ENCODE results near the gene NUBP2. TPM values are rescaled to one million over a fixed set of nuclear protein-coding genes. Genes with fewer than 3 reads are reported as not detected.

Gene NUBP2
- polyA plus RNA-seq, 1 of the 3 experiments (the other 2 are of a cell fraction) = 73.2 TPM

GRCh38 chr16:1818204-1818872 is 35.6 kb downstream of the NUBP2 start:
- TF ChIP-seq NFIC (IDR thresholded peaks at IDR 0.05; ENCODE audit: borderline replicate concordance) (no peak), TAF1 (IDR thresholded peaks at IDR 0.05; ENCODE audit: borderline replicate concordance, low read depth, low read length) (no peak)

DNA sequence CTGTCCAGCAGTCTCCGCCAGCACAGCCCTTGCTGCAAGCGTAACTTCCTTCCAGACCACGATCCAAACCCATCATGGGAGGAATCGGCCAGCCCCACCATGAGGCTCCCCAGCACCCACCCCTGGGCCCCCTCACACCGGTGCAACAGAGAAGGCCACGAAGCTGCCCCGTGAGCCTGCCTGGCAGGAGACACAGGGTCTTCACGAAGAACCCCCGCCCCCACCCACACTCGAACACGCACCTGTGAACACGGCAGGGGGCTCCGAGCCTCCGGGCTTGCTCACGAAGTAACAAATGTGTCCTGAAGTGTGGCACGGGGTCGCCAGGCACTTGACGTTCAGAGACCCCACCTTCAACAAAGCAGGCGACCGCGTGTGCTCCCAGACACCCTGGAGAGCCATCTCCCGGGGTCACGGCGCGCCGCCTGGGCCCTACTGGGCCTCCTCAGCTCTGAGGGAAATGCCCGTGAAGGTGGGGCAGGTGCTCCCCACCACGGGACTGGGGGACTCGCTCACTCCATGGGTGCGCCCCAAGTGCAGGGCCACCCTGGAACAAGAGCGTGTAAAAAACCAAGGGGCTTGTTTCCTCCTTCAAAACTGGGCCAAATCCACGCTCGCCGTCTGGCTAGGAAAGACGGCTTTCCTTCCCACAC is 36.2 kb downstream of the NUBP2 start:
- 94% methylated on average over 22 of the region's 35 CpGs for WGBS (ENCODE audit: low lambda C conversion rate)
- Histone ChIP-seq H3K4me2 (no peak overlapping the region), H3K9ac (no peak overlapping the region), H3K79me2 (ENCODE audit: insufficient read depth) (peaks cover 10% of the 10 kb centered on the region; the same call in 1 of the 2 replicates), H3K27me3 (ENCODE audit: insufficient read depth) (no peaks in the 10 kb centered on the region), H3K9me3 (no peaks in the 10 kb centered on the region), H3K9me2 (no peaks in the 10 kb centered on the region), H4K20me1 (ENCODE audit: insufficient read depth) (no peaks in the 10 kb centered on the region), H3K36me3 (replicated peaks in 1 of 2; ENCODE audit: control insufficient read depth in 1 of 2, insufficient read depth in 2 of 2, low read length in 1 of 2) (peaks cover 0 to 15% of the 10 kb centered on the region in 2 experiments), H3K27ac (ENCODE audit: low read depth in 2 of 2, low read length in 1 of 2) (no peak overlapping the region), H3F3A (replicated peaks; ENCODE audit: insufficient read depth) (no peaks in the 10 kb centered on the region), H3K4me3 (ENCODE audit: low read depth in 2 of 2, low read length in 1 of 2) (no peak overlapping the region), H3K4me1 (ENCODE audit: control insufficient read depth in 1 of 2, insufficient read depth in 2 of 2, low read depth in 1 of 2, low read length in 1 of 2) (no peaks in the 10 kb centered on the region), H2AFZ (ENCODE audit: low read depth) (no peak overlapping the region)
- CTCF ChIA-PET = no interaction called here
- no peak for DNase-seq
- POLR2A ChIA-PET = no interaction called here
- no peak for TF ChIP-seq SMC3 (IDR thresholded peaks at IDR 0.05; ENCODE audit: low read depth, low read length)
- TF ChIP-seq, protein P1, sequence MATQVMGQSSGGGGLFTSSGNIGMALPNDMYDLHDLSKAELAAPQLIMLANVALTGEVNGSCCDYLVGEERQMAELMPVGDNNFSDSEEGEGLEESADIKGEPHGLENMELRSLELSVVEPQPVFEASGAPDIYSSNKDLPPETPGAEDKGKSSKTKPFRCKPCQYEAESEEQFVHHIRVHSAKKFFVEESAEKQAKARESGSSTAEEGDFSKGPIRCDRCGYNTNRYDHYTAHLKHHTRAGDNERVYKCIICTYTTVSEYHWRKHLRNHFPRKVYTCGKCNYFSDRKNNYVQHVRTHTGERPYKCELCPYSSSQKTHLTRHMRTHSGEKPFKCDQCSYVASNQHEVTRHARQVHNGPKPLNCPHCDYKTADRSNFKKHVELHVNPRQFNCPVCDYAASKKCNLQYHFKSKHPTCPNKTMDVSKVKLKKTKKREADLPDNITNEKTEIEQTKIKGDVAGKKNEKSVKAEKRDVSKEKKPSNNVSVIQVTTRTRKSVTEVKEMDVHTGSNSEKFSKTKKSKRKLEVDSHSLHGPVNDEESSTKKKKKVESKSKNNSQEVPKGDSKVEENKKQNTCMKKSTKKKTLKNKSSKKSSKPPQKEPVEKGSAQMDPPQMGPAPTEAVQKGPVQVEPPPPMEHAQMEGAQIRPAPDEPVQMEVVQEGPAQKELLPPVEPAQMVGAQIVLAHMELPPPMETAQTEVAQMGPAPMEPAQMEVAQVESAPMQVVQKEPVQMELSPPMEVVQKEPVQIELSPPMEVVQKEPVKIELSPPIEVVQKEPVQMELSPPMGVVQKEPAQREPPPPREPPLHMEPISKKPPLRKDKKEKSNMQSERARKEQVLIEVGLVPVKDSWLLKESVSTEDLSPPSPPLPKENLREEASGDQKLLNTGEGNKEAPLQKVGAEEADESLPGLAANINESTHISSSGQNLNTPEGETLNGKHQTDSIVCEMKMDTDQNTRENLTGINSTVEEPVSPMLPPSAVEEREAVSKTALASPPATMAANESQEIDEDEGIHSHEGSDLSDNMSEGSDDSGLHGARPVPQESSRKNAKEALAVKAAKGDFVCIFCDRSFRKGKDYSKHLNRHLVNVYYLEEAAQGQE (IDR thresholded peaks at IDR 0.05; ENCODE audit: low read depth, low read length) = no peak
- no peak for TF ChIP-seq JUND (IDR thresholded peaks at IDR 0.05)
- no peak for TF ChIP-seq EP300 (IDR thresholded peaks at IDR 0.05; ENCODE audit: borderline replicate concordance in 1 of 2, low read depth in 1 of 2, low read length in 1 of 2)
- no peak for TF ChIP-seq MEF2A (IDR thresholded peaks at IDR 0.05; ENCODE audit: borderline replicate concordance, low read depth)
- TF ChIP-seq ELF1 (IDR thresholded peaks at IDR 0.05) = no peak
- no peak for TF ChIP-seq RAD21 (IDR thresholded peaks at IDR 0.05; ENCODE audit: low read length)
- no peak for TF ChIP-seq YY1 (IDR thresholded peaks at IDR 0.05; ENCODE audit: low read depth)

More at GRCh38 chr16:1818204-1818872, 35.6 kb downstream of the NUBP2 start:
- H3K4me3 ChIP-seq (ENCODE audit: low read depth in 2 of 2, low read length in 1 of 2) = no peak overlapping the region
- H3K4me1 ChIP-seq (ENCODE audit: control insufficient read depth in 1 of 2, insufficient read depth in 2 of 2, low read depth in 1 of 2, low read length in 1 of 2) = no peaks in the 10 kb centered on the region
- DNase-seq = no peak
- H3K36me3 ChIP-seq (replicated peaks in 1 of 2; ENCODE audit: control insufficient read depth in 1 of 2, insufficient read depth in 2 of 2, low read length in 1 of 2) = peaks cover 0 to 18% of the 10 kb centered on the region in 2 experiments
- no peak overlapping the region for H3K27ac ChIP-seq (ENCODE audit: low read depth in 2 of 2, low read length in 1 of 2)
- no peaks in the 10 kb centered on the region for H4K20me1 ChIP-seq (ENCODE audit: insufficient read depth)
- POLR2A ChIA-PET = no interaction called here
- no peak overlapping the region for H3K4me2 ChIP-seq
- CTCF ChIA-PET = no interaction called here
- no peak overlapping the region for H3K9ac ChIP-seq
- H3K79me2 ChIP-seq (ENCODE audit: insufficient read depth) = peaks cover 5% of the 10 kb centered on the region; the same call in 1 of the 2 replicates
- no peaks in the 10 kb centered on the region for H3K9me3 ChIP-seq
- 95% methylated on average over 14 of the region's 27 CpGs for WGBS (ENCODE audit: low lambda C conversion rate)
- H3K9me2 ChIP-seq = no peaks in the 10 kb centered on the region
- H3F3A ChIP-seq (replicated peaks; ENCODE audit: insufficient read depth) = peaks cover 5% of the 10 kb centered on the region
- no peak overlapping the region for H2AFZ ChIP-seq (ENCODE audit: low read depth)
- H3K27me3 ChIP-seq (ENCODE audit: insufficient read depth) = no peaks in the 10 kb centered on the region

Measured in SK-N-SH (cell line).